ENCODE results near the gene JAM3.
A peak's percentile ranks its signal among the peaks of the same experiment; 100 is the strongest.

JAM3 gene

DNA sequence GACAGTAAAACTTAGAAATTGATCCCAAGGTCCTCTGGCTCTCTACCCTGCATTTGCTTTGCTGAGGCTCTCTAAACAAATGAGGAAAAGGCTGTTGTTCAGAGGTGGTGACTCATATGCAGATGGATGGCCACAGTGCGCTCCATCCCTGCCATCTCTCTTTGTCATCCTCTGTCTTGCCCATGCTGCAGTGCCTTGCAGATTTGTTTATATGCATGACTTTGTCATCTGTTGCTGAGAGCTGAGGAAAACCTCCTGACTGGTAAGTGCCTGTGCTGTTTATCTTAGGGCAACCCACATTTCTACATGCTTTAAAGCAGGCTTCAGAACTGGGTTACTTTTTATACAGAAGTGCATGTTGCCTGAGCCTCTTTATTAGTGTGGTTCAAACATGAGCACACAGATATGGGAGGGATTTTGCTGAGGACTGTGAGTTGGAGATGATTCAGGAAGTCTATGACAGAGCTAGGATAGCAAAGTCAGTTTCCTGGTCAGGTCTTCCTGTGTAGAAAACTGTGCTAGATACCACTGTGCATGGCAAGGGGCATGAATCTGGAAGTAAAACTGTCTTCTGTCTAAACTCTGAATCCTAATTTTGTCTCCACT, 57.4 kb downstream of the JAM3 start:
- H3K4me3 ChIP-seq (ENCODE audit: low read depth, low read length) = no peak overlapping the region
- TF ChIP-seq, protein P1, sequence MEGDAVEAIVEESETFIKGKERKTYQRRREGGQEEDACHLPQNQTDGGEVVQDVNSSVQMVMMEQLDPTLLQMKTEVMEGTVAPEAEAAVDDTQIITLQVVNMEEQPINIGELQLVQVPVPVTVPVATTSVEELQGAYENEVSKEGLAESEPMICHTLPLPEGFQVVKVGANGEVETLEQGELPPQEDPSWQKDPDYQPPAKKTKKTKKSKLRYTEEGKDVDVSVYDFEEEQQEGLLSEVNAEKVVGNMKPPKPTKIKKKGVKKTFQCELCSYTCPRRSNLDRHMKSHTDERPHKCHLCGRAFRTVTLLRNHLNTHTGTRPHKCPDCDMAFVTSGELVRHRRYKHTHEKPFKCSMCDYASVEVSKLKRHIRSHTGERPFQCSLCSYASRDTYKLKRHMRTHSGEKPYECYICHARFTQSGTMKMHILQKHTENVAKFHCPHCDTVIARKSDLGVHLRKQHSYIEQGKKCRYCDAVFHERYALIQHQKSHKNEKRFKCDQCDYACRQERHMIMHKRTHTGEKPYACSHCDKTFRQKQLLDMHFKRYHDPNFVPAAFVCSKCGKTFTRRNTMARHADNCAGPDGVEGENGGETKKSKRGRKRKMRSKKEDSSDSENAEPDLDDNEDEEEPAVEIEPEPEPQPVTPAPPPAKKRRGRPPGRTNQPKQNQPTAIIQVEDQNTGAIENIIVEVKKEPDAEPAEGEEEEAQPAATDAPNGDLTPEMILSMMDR (IDR thresholded peaks at IDR 0.05; ENCODE audit: borderline replicate concordance, insufficient read depth, low read depth, low read length) = no peak

DNA sequence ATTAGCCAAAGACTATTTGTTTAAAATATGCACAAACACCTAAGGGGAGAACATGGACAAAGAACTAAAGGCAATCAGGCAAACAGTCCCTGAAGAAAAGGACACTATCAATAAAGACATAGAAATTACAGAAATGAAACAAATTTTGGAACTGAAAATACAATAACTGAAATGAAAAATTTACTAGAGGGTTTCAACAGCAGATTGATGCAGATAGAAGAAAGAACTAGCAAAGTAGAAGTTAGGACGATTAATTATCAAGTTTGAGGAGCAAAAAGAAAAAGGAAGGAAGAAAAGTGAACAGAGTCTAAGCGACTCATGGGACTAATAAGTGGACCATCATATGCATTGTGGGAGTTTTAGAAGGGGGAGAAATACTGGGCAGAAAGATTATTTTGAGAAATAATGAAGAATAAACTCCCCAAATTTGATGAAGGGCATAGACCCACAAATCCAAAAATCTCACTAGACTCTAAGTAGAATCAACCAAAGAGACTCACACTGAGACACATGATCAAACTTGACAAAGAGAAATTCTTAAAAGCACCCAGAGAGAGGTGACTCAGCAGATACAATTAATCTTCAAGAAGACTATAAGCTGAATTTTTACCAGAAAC, 62.9 kb downstream of the JAM3 start:
- TF ChIP-seq, protein P1 (IDR thresholded peaks at IDR 0.05; ENCODE audit: borderline replicate concordance, insufficient read depth, low read depth, low read length) = no peak
- no peak overlapping the region for H3K4me3 ChIP-seq (ENCODE audit: low read depth, low read length)

DNA sequence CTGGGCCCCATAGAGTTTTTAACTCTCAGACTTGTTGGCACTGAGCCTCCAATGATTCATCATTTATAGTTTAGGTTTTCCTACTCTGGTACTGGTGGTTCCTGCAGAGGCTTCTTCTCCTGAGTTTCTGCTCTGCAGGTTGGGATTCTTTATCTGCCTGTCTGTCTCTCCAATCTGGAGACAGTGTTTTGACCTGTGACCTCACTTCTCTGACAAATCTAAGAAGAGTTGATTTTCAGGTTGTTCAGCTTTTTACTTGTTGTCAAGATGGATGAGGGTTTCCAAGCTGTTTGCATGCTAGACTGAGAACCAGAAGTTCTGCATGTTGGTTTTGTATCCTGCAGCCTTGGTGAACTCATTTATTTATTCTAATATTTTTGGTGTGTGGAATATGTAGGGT, 63.9 kb downstream of the JAM3 start:
- TF ChIP-seq, protein P1 (IDR thresholded peaks at IDR 0.05; ENCODE audit: borderline replicate concordance, insufficient read depth, low read depth, low read length) = no peak
- no peak overlapping the region for H3K4me3 ChIP-seq (ENCODE audit: low read depth, low read length)

DNA sequence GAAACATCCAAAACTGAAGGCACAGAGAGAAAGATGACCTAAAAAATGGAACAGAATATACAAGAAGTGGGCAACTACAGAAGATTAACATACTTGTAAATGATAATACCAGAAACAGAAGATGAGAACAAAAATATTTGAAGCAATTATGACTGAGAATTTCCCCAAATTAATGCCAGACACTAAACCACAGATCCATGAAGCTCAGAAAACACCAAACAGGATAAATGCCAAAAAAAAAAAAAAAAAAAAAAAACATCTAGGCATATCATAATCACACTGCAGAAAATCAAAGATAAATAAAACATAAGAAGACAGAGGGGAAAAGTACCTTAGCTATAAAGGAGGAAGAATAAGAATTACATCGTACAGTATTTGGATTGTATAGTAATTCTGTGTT, 65.3 kb downstream of the JAM3 start:
- H3K4me3 ChIP-seq (ENCODE audit: low read depth, low read length) = no peak overlapping the region
- TF ChIP-seq, protein P1 (IDR thresholded peaks at IDR 0.05; ENCODE audit: borderline replicate concordance, insufficient read depth, low read depth, low read length) = no peak

DNA sequence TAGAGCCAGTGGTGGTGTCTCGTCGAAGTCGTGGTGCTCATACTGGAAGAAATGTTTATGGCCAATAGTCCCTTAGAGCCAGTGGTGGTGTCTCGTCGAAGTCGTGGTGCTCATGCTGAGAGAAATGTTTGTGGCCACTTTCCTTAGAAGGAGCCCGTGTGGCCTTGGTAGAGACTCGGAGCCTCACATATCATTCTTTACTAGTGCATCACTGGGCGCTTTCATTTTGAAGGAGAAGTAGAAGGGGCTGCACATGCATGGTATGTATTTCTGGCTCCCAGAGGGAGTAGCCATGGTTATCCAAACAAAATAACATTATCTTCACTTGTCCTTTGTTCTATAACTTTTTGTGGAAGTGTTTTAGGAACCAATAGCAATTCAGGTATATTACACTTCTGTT, 69.5 kb downstream of the JAM3 start:
- no peak overlapping the region for H3K4me3 ChIP-seq (ENCODE audit: low read depth, low read length)
- TF ChIP-seq, protein P1 (IDR thresholded peaks at IDR 0.05; ENCODE audit: borderline replicate concordance, insufficient read depth, low read depth, low read length) = no peak

DNA sequence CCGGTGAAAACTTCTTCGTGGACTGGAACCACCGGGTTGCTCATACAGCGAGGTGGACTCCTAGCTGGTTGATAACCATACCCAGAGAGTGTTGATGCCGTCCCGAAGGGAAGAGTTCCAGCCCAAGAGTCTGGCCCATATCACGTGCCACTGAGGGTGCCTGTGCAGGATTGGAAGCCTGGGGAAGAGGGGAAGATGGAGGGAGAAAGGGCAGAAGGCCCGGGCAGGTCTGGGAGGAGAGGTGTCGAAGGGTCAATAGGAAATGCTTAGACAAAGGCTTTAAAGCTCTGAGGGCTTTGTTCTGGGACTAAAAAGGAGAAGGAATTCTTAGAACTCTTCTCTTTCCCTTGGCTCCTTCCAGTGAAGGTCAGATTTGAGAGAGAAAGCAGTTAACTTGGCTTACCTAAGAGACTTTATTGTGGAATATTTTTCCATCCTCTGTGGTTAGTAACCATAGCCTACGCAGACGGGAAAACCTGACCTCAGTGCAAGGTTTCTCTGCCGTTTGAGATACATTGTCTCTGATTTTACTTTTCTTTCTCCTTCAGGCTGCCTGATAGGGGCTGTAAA, 70.5 kb downstream of the JAM3 start:
- H3K4me3 ChIP-seq (ENCODE audit: low read depth, low read length) = no peak overlapping the region
- TF ChIP-seq, protein P1 (IDR thresholded peaks at IDR 0.05; ENCODE audit: borderline replicate concordance, insufficient read depth, low read depth, low read length) = no peak

DNA sequence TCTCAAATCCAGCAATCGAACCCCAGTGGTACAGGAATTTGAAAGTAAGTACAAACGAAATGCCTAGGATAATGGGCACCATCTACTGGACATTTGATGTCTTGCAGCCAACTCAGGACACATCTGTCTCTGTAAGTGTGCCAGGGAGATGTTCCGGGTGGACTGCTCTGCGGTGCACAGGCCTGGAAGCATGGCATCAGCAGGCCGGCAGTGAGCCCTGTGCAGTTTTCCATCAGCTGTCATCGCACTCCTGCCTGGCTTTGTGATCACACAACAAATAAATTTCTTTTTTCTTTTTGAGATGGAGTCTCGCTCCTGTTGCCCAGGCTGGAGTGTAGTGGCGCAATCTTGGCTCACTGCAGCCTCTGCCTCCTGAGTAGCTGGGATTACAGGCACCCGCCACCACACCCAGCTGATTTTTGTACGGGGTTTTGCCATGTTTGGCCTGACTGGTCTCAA, 71.0 kb downstream of the JAM3 start:
- TF ChIP-seq, protein P1 (IDR thresholded peaks at IDR 0.05; ENCODE audit: borderline replicate concordance, insufficient read depth, low read depth, low read length) = peak; percentile 67
- H3K4me3 ChIP-seq (ENCODE audit: low read depth, low read length) = no peak overlapping the region

Data from GM12875 (cell line).